ENCODE data around the gene SELENOM.
"Not testable (repeated sequence)": the region's sequence is repeated elsewhere in the genome, so short reads cannot be mapped to it uniquely, and the experiment has no call there.

Gene SELENOM

DNA sequence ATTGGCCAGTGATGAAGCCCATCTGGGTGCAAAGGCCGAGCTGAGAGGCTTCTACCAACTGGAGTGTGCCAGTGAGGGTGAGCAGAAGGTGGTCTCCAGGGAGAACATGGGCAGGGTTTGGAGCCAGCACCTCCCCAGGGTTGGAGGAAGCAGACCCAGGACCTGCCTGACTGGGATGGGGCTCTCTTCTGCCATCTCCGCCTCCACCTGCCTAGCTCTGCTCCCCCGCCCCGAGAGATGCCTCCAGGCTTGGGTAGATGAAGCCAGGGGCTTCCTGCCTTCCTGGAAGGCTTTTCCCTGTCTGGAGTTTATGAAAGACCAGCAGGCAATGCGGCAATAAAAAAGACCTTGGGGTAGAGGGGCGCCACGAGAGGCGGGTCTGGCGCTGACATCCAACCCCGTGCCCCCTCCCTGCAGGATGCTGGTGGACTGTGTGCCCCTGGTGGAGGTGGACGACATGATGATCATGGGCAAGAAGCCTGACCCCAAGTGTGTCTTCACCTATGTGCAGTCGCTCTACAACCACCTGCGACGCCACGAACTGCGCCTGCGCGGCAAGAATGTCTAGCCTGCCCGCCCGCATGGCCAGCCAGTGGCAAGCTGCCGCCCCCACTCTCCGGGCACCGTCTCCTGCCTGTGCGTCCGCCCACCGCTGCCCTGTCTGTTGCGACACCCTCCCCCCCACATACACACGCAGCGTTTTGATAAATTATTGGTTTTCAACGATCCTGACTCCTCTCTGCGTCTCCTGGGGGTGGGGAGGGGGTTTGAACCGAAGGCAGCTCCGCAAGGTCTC lies 3.3 kb downstream of the SELENOM start:
- DNase-seq: peak; percentile 46

DNA sequence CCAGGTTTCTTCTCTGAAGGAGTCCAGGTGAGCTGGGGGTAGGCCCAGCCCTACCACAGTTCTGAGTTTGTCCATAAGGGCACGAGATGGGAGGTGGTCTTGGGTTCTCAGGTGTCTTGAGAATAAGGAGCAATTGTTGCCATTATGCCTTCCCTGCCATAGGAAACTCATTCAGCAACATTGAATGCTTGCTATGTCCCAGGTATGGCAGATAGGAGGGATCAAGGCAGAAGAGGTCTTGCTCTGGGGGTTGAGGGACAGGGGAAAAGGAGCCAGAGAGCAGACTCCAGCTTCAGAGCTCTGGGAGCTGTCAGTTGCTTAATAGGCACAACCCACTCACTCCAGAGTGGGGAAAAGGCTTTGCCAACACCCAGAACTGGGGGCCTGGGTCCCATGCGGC lies 4.3 kb downstream of the SELENOM start:
- peak; percentile 21 for DNase-seq

- DNase-seq: peak; percentile 34
Observed at GRCh38 chr22:31102441-31103081, 4.8 kb downstream of the SELENOM start.

DNA sequence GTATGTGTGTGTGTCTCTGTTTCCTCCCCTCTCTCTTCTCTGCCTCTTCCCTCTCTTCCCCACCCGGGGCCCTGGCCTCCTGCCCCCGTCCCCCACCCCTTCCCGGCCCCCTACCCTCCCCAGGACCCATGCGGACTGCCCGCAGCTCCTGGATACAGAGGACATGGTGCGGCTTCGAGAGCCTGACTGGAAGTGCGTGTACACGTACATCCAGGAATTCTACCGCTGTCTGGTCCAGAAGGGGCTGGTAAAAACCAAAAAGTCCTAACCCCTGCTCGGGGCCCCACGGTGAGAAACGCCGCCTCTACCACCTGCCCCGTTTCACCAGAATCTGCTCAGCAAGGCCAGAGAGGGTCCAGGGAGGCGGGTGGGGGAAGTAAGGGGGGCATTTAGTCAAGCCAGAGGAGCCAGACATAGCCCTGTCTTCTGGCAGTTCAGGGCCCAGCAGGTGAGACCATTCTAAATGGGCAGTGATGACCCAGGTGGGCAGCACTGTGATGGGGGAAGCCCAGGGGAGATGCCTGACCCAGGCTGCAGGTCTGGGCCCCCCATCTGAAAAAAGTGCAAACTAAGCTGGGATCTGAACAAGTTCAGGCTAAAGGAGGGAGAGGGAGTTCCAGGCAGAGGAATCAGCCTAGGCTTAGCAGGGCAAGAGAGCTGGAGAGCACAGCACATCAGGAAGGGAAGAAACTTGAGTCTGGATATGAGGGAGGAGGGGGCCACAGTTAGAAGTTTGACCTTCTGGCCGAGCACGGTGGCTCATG lies 6.4 kb downstream of the SELENOM start:
- DNase-seq: peak; percentile 26

DNA sequence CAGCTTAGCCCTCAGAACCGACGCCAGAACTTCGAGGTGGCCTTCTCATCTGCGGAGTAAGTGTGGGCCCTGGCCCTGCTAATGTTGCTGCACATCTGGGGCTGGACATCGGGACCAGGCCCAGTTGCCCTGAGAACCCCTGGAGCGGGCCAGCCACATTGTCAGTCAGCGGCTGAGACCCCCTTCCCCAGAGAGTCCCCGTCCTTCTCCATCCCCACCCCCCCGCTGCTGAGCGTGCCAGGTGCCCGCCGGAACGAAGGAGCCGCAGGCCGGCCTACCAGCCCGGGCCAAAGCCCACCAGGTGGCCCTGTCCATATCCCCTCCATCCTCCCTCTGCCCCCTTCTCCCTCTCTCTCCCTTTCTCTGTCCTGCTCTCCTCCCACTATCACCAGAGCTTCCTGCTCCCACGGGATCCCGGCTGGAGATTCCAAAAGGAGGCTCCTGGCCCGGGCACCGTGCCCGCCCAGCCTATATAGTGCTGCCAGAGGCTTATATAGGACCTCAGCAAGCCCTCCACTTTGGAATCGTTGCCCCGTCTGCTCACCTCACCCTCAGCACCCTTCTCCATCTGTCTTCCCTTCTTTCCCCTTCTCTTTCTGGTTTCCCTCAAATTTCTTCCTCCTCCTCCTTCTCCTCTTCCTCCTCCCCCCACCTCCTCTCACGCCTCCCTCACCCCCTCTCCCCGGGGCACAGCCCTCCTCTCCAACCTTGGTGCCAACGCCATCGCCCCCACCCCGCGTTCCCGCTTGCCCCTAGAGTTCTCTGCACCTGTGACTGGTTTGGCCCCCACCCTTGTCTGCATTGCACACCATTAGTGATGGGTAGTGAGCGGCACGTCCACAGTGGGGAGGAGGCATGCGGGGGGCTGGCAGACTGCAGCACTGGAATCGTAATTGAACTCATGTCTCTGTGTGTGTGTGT lies 7.3 kb downstream of the SELENOM start:
- DNase-seq: peak; percentile 36

DNA sequence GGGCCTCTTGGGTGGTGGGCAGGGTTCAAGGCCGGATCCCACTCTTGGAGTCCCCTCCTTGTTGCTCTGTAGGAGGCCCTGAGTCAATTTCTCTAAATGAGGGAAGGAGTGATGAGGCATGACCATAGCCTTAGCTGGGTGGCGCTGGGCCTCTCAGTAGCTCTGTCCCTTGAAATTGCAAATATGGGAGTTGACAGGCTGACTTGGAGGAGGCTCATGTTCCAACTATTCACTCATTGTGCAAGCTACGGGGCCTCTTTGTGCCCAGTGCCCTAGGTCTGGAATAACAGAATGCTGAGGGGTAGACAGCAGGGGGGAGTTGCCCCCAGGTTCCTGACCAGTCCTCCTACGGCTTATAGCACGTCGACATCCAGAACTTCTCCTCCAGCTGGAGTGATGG lies 8.0 kb downstream of the SELENOM start:
- no peak for DNase-seq

- peak; percentile 52 for DNase-seq
Observed at GRCh38 chr22:31098632-31099110, 8.7 kb downstream of the SELENOM start.

- peak; percentile 31 for DNase-seq
Observed at GRCh38 chr22:31097941-31098631, 9.3 kb downstream of the SELENOM start.

- DNase-seq: not testable (repeated sequence)
Observed at GRCh38 chr22:31097539-31097938, 9.8 kb downstream of the SELENOM start.

DNA sequence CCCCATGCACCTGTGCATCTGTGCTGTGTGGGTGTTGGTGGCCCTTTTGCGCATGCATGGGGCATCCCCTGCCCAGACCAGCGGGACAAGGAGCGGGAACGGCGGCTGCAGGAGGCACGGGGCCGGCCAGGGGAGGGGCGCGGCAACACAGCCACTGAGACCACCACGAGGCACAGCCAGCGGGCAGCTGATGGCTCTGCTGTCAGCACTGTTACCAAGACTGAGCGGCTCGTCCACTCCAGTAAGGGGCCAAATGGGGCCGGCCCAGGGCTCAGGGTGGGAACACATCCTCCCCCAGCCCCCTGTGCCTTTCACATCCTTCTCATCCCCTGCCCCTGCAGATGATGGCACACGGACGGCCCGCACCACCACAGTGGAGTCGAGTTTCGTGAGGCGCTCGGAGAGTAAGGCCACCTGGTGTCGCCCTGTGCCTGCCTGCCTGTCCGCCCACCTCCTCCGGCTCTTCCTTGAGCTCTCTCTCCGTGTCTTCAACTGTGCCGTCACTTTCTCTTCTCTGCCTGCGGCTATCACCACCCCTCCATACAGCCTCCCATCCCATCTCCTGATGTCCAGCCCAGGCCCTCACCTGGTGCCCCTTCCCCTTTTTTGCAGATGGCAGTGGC lies 10.6 kb downstream of the SELENOM start:
- DNase-seq: peak; percentile 23

GRCh38 chr22:31095637-31096249 lies 11.6 kb downstream of the SELENOM start:
- DNase-seq: no peak

DNA sequence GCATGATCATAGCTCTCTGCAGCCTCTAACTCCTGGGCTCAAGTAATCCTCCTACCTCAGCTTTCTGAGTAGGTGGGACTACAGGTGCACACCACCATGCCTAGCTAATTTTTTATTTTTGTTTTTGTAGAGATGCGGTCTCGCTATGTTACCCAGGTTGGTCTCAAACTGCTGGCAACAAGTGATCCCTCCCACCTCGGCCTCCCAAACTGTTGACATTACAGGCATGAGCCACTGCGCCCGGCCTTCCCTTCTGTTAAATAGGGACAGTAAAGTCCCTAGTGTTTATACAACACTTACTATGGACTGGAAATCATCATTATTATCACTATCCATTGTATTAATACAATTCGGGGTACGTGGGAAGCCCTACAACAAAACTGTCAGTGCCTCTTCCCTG lies 12.6 kb downstream of the SELENOM start:
- DNase-seq: no peak

GRCh38 chr22:31094021-31094551 lies 13.3 kb downstream of the SELENOM start:
- peak; percentile 55 for DNase-seq

- DNase-seq: peak; percentile 64
Observed at GRCh38 chr22:31093086-31093850, 14.1 kb downstream of the SELENOM start.

- DNase-seq: no peak
Observed at GRCh38 chr22:31092161-31092560, 15.2 kb downstream of the SELENOM start.

GRCh38 chr22:31091106-31091975 lies 16.0 kb downstream of the SELENOM start:
- DNase-seq: peak; percentile 27

DNA sequence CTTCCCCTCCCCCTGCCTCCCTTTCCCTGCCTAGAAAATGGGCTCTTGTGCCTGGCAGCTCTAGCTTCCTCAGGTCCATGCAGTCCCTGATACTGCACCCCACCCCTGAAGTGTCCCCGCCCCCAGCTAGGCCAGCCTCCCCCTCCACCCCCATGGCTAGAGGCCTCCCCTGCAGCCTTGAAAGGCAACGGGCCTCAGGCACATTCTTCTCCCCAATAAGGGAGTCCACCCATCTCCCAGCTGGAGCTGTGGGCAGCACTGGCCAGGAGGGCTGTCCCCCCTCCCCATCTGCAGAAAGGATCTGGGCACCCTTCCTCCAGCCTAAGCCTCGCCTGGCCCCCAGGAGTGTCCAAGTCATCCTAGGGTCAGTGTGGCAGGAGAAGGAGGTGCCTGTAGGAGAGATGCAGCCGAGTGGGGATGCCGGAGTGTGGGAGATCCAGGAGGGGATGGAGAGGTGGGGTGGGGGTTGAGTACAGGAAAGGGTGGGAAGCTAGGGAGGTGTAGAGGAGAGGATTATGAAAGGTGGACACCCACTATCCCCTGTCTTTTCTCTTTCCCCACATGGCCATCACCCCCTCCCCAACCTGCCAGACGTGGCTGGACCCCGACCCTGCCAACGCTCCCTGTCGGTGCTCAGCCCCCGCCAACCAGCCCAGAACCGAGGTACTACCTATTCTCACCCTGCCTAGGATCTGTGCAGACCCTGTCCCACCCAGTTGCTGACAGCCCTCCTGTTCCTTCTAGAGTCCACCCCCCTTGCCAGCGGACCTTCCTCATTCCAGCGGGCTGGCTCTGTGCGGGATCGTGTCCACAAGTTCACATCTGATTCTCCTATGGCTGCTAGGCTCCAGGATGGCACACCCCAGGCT lies 16.9 kb downstream of the SELENOM start:
- DNase-seq: peak; percentile 30

Measured in left hindlimb (tissue), 1 donor.